Measurements from ENCODE around the gene MTSS2.

- TF ChIP-seq, protein P1, sequence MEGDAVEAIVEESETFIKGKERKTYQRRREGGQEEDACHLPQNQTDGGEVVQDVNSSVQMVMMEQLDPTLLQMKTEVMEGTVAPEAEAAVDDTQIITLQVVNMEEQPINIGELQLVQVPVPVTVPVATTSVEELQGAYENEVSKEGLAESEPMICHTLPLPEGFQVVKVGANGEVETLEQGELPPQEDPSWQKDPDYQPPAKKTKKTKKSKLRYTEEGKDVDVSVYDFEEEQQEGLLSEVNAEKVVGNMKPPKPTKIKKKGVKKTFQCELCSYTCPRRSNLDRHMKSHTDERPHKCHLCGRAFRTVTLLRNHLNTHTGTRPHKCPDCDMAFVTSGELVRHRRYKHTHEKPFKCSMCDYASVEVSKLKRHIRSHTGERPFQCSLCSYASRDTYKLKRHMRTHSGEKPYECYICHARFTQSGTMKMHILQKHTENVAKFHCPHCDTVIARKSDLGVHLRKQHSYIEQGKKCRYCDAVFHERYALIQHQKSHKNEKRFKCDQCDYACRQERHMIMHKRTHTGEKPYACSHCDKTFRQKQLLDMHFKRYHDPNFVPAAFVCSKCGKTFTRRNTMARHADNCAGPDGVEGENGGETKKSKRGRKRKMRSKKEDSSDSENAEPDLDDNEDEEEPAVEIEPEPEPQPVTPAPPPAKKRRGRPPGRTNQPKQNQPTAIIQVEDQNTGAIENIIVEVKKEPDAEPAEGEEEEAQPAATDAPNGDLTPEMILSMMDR (IDR thresholded peaks at IDR 0.05; ENCODE audit: poor library complexity, severe bottlenecking), result no peak
- TF ChIP-seq POLR2AphosphoS5 (IDR thresholded peaks at IDR 0.05) (no peak), EZH2 (IDR thresholded peaks at IDR 0.05; ENCODE audit: borderline replicate concordance, insufficient read depth, low read length, poor library complexity, severe bottlenecking) (no peak), MXI1 (conservative IDR thresholded peaks at IDR 0.05; ENCODE audit: poor library complexity, severe bottlenecking) (no peak), TAF1 (IDR thresholded peaks at IDR 0.05; ENCODE audit: low read depth) (no peak), EP300 (conservative IDR thresholded peaks at IDR 0.05; ENCODE audit: poor library complexity, severe bottlenecking) (no peak)
- TF ChIP-seq, protein P2, sequence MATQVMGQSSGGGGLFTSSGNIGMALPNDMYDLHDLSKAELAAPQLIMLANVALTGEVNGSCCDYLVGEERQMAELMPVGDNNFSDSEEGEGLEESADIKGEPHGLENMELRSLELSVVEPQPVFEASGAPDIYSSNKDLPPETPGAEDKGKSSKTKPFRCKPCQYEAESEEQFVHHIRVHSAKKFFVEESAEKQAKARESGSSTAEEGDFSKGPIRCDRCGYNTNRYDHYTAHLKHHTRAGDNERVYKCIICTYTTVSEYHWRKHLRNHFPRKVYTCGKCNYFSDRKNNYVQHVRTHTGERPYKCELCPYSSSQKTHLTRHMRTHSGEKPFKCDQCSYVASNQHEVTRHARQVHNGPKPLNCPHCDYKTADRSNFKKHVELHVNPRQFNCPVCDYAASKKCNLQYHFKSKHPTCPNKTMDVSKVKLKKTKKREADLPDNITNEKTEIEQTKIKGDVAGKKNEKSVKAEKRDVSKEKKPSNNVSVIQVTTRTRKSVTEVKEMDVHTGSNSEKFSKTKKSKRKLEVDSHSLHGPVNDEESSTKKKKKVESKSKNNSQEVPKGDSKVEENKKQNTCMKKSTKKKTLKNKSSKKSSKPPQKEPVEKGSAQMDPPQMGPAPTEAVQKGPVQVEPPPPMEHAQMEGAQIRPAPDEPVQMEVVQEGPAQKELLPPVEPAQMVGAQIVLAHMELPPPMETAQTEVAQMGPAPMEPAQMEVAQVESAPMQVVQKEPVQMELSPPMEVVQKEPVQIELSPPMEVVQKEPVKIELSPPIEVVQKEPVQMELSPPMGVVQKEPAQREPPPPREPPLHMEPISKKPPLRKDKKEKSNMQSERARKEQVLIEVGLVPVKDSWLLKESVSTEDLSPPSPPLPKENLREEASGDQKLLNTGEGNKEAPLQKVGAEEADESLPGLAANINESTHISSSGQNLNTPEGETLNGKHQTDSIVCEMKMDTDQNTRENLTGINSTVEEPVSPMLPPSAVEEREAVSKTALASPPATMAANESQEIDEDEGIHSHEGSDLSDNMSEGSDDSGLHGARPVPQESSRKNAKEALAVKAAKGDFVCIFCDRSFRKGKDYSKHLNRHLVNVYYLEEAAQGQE (IDR thresholded peaks at IDR 0.05; ENCODE audit: borderline replicate concordance), result no peak
These were observed 44.2 kb upstream of the MTSS2 start for GRCh38 chr16:70730031-70730430.
